ENCODE data around the gene FAXDC2.
A peak's percentile ranks its signal among the peaks of the same experiment; 100 is the strongest.

FAXDC2 gene

GRCh38 chr5:154873791-154874331, 23.5 kb upstream of the FAXDC2 start:
- Mint-ChIP-seq H3K36me3 (ENCODE audit: insufficient read depth) (peaks cover 83% of the 10 kb centered on the region), H3K9me3 (no peaks in the 10 kb centered on the region), H3K27ac (peak overlapping the region in 1 of 2 donors; percentile 74), H3K4me3 (no peak overlapping the region), H3K27me3 (no peaks in the 10 kb centered on the region), H3K4me1 (ENCODE audit: low read depth in 2 of 2) (peaks cover 3 to 7% of the 10 kb centered on the region in 2 donors)
- DNase-seq: no peak
- ATAC-seq (replicated peaks): no peak

DNA sequence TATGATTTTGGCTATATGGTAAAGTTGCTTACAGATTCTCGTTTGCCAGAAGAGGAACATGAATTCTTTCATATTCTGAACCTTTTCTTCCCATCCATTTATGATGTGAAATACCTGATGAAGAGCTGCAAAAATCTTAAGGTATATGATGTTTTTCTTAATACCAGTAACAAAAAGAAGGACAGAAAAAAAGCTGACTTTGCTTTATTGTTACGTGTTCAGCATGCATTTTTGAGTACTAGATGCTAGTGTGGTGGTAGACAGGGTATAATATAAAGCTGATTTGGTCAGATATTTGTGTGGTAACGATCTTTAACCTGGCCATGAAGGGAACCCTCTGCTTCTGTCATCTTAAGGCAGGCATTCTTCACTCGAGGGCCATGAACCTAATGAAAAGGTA, 21.3 kb upstream of the FAXDC2 start:
- Mint-ChIP-seq H3K4me3 (no peak overlapping the region), H3K4me1 (ENCODE audit: low read depth in 2 of 2) (peaks cover 7 to 18% of the 10 kb centered on the region in 2 donors), H3K27me3 (no peaks in the 10 kb centered on the region), H3K27ac (peak overlapping the region in 1 of 2 donors; percentile 78), H3K9me3 (no peaks in the 10 kb centered on the region), H3K36me3 (ENCODE audit: insufficient read depth) (peaks cover 96% of the 10 kb centered on the region)
- DNase-seq: no peak
- no peak for ATAC-seq (replicated peaks)

- Mint-ChIP-seq H3K4me1 (ENCODE audit: low read depth in 2 of 2) (peaks cover 6 to 22% of the 10 kb centered on the region in 2 donors), H3K9me3 (no peaks in the 10 kb centered on the region), H3K4me3 (no peak overlapping the region), H3K36me3 (ENCODE audit: insufficient read depth) (peaks cover 98% of the 10 kb centered on the region), H3K27me3 (no peaks in the 10 kb centered on the region), H3K27ac (peak overlapping the region in 1 of 2 donors; percentile 83)
- DNase-seq: no peak
- no peak for ATAC-seq (replicated peaks)
Observed at GRCh38 chr5:154868702-154869101, 18.3 kb upstream of the FAXDC2 start.

GRCh38 chr5:154866841-154867240, 16.4 kb upstream of the FAXDC2 start:
- DNase-seq: no peak
- Mint-ChIP-seq H3K4me1 (ENCODE audit: low read depth in 2 of 2) (peaks cover 21 to 35% of the 10 kb centered on the region in 2 donors), H3K27ac (peak overlapping the region; percentile 13 to 22), H3K36me3 (ENCODE audit: insufficient read depth) (peaks cover 86% of the 10 kb centered on the region), H3K4me3 (no peak overlapping the region), H3K27me3 (no peaks in the 10 kb centered on the region), H3K9me3 (no peaks in the 10 kb centered on the region)
- ATAC-seq (replicated peaks): no peak

DNA sequence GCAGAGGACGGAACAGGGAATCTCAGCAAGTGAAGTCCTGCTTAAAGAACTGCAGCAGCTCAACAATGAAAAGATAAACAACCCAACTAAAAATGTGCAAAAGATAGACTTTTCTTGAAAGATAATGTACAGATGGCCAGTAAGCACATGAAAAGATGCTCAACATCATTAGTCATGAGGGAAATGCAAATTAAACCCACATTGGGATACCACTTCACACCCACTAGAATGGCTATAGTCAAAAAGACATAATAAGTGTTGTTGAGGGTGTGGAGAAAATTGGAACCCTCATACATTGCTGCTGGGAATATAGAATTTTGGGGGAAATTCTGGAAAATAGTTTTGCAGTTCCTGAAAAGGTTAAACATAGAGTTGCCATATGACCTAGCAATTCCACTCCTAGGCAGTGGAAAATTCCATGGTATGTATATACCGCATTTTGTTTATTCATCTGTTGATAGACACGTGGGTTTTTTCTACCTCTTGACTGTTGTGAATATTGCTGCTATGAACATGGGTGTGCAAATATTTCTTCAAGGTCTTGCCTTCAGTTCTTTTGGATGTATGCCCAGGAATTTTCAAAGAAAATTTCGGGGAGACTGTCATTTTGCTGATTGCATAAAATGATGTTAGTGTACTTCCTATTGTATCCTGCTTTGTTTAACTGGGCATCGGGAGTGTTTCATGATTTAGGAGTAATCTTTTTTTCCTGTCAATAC, 15.2 kb upstream of the FAXDC2 start:
- H3K27me3 Mint-ChIP-seq: no peaks in the 10 kb centered on the region
- H3K4me3 Mint-ChIP-seq: no peak overlapping the region
- no peaks in the 10 kb centered on the region for H3K9me3 Mint-ChIP-seq
- peak overlapping the region in 1 of 2 donors; percentile 99 for H3K27ac Mint-ChIP-seq
- H3K36me3 Mint-ChIP-seq (ENCODE audit: insufficient read depth): peaks cover 74% of the 10 kb centered on the region
- DNase-seq (no peak), ATAC-seq (replicated peaks) (no peak)
- peaks cover 28 to 43% of the 10 kb centered on the region in 2 donors for H3K4me1 Mint-ChIP-seq (ENCODE audit: low read depth in 2 of 2)

- ATAC-seq (replicated peaks): no peak
- DNase-seq: no peak
- Mint-ChIP-seq H3K36me3 (ENCODE audit: insufficient read depth) (peaks cover 56% of the 10 kb centered on the region), H3K4me3 (no peak overlapping the region), H3K27ac (peak overlapping the region; percentile 60 to 99), H3K4me1 (ENCODE audit: low read depth in 2 of 2) (peaks cover 39 to 56% of the 10 kb centered on the region in 2 donors), H3K9me3 (no peaks in the 10 kb centered on the region), H3K27me3 (no peaks in the 10 kb centered on the region)
Observed at GRCh38 chr5:154863291-154864080, 13.1 kb upstream of the FAXDC2 start.

- Mint-ChIP-seq H3K27ac (peak overlapping the region; percentile 60 to 99), H3K4me1 (ENCODE audit: low read depth in 2 of 2) (peaks cover 39 to 57% of the 10 kb centered on the region in 2 donors), H3K9me3 (no peaks in the 10 kb centered on the region), H3K36me3 (ENCODE audit: insufficient read depth) (peaks cover 56% of the 10 kb centered on the region), H3K4me3 (peak overlapping the region in 1 of 2 donors; percentile 37), H3K27me3 (no peaks in the 10 kb centered on the region)
- DNase-seq (no peak), ATAC-seq (replicated peaks) (no peak)
Observed at GRCh38 chr5:154862766-154863165, 12.4 kb upstream of the FAXDC2 start.

- peaks cover 42 to 55% of the 10 kb centered on the region in 2 donors for H3K4me1 Mint-ChIP-seq (ENCODE audit: low read depth in 2 of 2)
- peak overlapping the region; percentile 96 to 99 for H3K27ac Mint-ChIP-seq
Observed at GRCh38 chr5:154861946-154862345, 11.5 kb upstream of the FAXDC2 start.

GRCh38 chr5:154860765-154861164, 10.4 kb upstream of the FAXDC2 start:
- Mint-ChIP-seq H3K36me3 (ENCODE audit: insufficient read depth) (peaks cover 42% of the 10 kb centered on the region), H3K27ac (peak overlapping the region; percentile 96 to 99), H3K27me3 (no peaks in the 10 kb centered on the region), H3K9me3 (no peaks in the 10 kb centered on the region), H3K4me3 (peak overlapping the region; percentile 91 to 98), H3K4me1 (ENCODE audit: low read depth in 2 of 2) (peaks cover 41 to 51% of the 10 kb centered on the region in 2 donors)
- no peak for ATAC-seq (replicated peaks)
- no peak for DNase-seq

More at GRCh38 chr5:154861946-154862345, 11.5 kb upstream of the FAXDC2 start:
- DNase-seq: no peak
- Mint-ChIP-seq H3K4me3 (peak overlapping the region; percentile 37 to 56), H3K36me3 (ENCODE audit: insufficient read depth) (peaks cover 54% of the 10 kb centered on the region), H3K27me3 (no peaks in the 10 kb centered on the region), H3K9me3 (no peaks in the 10 kb centered on the region)
- no peak for ATAC-seq (replicated peaks)

- Mint-ChIP-seq H3K27ac (peak overlapping the region; percentile 96 to 99), H3K36me3 (ENCODE audit: insufficient read depth) (peaks cover 36% of the 10 kb centered on the region), H3K9me3 (no peaks in the 10 kb centered on the region), H3K27me3 (no peaks in the 10 kb centered on the region), H3K4me1 (ENCODE audit: low read depth in 2 of 2) (peaks cover 41 to 51% of the 10 kb centered on the region in 2 donors), H3K4me3 (peak overlapping the region; percentile 91 to 98)
- ATAC-seq (replicated peaks) (no peak), DNase-seq (no peak)
Observed at GRCh38 chr5:154860123-154860522, 9.7 kb upstream of the FAXDC2 start.

DNA sequence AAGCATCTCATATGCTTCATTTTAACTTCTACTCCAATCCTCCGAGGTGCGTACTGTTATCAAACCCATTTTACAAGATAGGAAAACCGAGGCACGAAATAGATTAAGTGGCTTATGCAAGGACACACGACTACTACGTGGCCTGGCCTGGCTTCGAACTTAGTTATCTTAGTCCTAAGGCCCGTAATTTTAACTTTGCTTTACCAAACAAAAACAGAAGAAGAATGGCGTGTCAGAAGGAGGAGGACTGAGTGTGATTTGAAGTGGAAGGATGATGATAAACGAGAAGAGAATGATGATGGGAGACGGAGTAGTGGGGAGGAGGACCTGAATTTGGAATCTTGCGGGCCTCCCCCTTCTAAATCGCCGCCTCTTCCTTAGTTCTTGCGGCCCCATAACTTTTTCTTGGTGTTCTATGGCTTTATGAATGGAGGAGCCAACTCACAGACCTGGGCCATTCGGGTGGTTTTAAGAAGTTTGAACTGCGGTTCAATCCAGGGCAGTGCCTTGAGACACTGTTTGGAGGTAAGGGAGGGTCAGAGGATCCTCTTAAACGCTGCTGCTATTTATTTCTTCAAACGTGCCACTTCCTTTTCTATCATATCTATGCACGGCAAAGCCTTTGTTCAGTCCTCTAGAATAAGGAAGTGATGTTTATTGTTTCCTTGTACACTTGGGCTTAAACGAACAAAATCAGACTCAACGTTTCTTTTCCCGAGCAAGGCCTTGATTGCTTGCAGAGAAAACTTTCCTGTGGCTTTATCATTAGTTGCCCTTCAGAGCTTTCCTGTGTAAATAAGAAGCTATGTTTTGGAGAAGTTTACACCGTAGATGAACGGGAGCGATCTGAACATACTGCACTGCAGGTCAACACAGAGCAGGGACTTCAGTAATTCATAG, 8.8 kb upstream of the FAXDC2 start:
- H3K27me3 Mint-ChIP-seq: no peaks in the 10 kb centered on the region
- ATAC-seq (replicated peaks) (no peak), DNase-seq (peak in 1 of 3 experiments; percentile 21)
- peaks cover 27% of the 10 kb centered on the region for H3K36me3 Mint-ChIP-seq (ENCODE audit: insufficient read depth)
- H3K27ac Mint-ChIP-seq: peak overlapping the region; percentile 96 to 99
- H3K4me3 Mint-ChIP-seq: peak overlapping the region; percentile 91 to 98
- peaks cover 41 to 51% of the 10 kb centered on the region in 2 donors for H3K4me1 Mint-ChIP-seq (ENCODE audit: low read depth in 2 of 2)
- H3K9me3 Mint-ChIP-seq: no peaks in the 10 kb centered on the region

DNA sequence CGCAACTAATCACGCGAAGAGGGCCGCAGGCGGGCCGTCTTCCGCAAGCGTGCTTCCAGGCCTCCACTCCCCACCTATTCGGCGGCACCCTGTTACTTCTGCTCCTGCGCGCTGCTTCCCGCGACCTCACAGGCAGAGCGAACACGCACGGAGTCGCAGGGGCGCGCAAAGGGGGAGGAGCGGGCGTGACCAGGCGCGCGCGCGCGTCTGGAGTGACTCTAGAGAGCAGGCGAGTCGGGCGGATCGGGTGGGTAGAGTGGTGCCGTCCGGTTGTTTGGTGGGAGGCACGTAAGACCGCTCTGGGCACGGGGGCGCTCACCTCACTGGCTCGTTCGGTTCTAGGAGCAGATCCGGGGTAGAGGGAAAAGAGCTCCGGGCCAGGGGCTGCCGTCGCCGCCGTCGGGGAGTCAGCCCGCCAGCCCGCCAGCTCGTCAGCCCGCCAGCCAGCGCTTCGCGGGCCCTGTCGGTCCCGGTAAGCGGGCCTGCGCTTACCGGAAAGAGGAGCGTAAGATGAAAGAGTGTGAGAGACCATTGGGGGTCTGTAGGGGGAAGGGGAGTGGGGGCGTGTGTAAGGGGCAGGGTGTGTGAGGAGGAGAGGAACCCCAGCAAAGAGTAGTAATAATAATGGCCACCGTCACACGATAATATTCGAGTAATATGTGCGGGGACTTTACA, 8.0 kb upstream of the FAXDC2 start, which contains the start of gene CNOT8:
Gene CNOT8, plus strand, starts transcription at position 331 of the 675 bp plus-strand sequence. CDS start 4,652 bp downstream, outside the sequence.
- DNase-seq: peak; percentile 97 to 99 (median 97)
- Mint-ChIP-seq H3K4me1 (ENCODE audit: low read depth in 2 of 2) (peaks cover 40 to 51% of the 10 kb centered on the region in 2 donors), H3K36me3 (ENCODE audit: insufficient read depth) (peaks cover 20% of the 10 kb centered on the region), H3K27ac (peak within 1 kb of the TSS; percentile 96 to 99), H3K27me3 (no peaks in the 10 kb centered on the region), H3K9me3 (no peaks in the 10 kb centered on the region), H3K4me3 (peak within 1 kb of the TSS; percentile 91 to 98)
- peak; percentile 77 for ATAC-seq (replicated peaks)

Data from effector memory CD8-positive, alpha-beta T cell (primary cell).